Astrocyte (in vitro differentiated cells and primary cell): ENCODE results near the gene RC3H1.
"Not testable (repeated sequence)": the region's sequence is repeated elsewhere in the genome, so short reads cannot be mapped to it uniquely, and the experiment has no call there.

Source experiments
- EZH2 ChIP-seq: IDR thresholded peaks from 2 replicates; pipeline ENCODE4 v1.6.1; 2012; ENCODE audit warnings: mild to moderate bottlenecking, low read length, inconsistent platforms; ENCODE audit not compliant: insufficient read depth
- TF ChIP-seq, protein P1 (sequence below): IDR thresholded peaks from 2 replicates; pipeline ENCODE4 v1.5.1; 2011; ENCODE audit warnings: low read depth, mild to moderate bottlenecking, inconsistent platforms, low read length, moderate library complexity; ENCODE audit not compliant: insufficient read depth

DNA sequence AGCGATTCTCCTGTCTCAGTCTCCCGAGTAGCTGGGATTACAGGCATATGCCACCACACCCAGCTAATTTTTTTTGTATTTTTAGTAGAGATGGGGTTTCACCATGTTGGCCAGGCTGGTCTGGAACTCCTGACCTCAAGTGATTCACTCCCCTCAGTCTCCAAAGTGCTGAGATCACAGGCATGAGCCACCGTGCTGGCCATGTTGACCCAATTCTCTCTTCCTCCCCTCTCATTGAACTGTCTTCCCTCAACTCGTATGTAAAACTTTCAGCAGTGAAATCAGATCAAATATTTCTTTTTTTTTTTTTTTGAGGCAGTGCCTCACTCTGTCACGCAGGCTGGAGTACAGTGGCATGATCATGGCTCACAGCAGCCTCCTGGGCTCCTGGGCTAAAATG, 20.4 kb upstream of the RC3H1 start:
- TF ChIP-seq, protein P1, sequence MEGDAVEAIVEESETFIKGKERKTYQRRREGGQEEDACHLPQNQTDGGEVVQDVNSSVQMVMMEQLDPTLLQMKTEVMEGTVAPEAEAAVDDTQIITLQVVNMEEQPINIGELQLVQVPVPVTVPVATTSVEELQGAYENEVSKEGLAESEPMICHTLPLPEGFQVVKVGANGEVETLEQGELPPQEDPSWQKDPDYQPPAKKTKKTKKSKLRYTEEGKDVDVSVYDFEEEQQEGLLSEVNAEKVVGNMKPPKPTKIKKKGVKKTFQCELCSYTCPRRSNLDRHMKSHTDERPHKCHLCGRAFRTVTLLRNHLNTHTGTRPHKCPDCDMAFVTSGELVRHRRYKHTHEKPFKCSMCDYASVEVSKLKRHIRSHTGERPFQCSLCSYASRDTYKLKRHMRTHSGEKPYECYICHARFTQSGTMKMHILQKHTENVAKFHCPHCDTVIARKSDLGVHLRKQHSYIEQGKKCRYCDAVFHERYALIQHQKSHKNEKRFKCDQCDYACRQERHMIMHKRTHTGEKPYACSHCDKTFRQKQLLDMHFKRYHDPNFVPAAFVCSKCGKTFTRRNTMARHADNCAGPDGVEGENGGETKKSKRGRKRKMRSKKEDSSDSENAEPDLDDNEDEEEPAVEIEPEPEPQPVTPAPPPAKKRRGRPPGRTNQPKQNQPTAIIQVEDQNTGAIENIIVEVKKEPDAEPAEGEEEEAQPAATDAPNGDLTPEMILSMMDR = not testable (repeated sequence)
- TF ChIP-seq EZH2 = not testable (repeated sequence)
